Upper lobe of left lung (tissue), 6 donors: ENCODE results near the gene UNCX. TPM values are rescaled to one million over a fixed set of nuclear protein-coding genes. Genes with fewer than 3 reads are reported as not detected.
"Not testable (repeated sequence)": the region's sequence is repeated elsewhere in the genome, so short reads cannot be mapped to it uniquely, and the experiment has no call there.

Experiments used
- ATAC-seq, 2 donors: fragments of 200-7000 bp; cut with Tn5 transposase; one replicate each; pipeline ENCODE4 v1.9.1; 2022; ENCODE audit warnings: mild to moderate bottlenecking in 2 of 2, moderate library complexity in 2 of 2; ENCODE audit not compliant: low FRiP score in 2 of 2
- DNase-seq, 2 donors: peaks; one replicate each; pipeline ENCODE4 v3.0.0-alpha.2; 2019 to 2020
- H3K27ac ChIP-seq, 4 donors: fragments of 200-600 bp; sonication (generic); one replicate each; pipeline ENCODE4 v1.5.1; 2016 to 2019
- H3K27me3 ChIP-seq, 4 donors: fragments of 200-600 bp; sonication (generic); one replicate each; pipeline ENCODE4 v1.5.1; 2017 to 2019
- H3K36me3 ChIP-seq, 4 donors: fragments of 200-600 bp; sonication (generic); one replicate each; pipeline ENCODE4 v1.5.1; 2016 to 2019
- H3K4me1 ChIP-seq, 4 donors: fragments of 200-600 bp; sonication (generic); one replicate each; pipeline ENCODE4 v1.5.1; 2018 to 2019
- H3K4me3 ChIP-seq, 4 donors: fragments of 200-600 bp; sonication (generic); one replicate each; pipeline ENCODE4 v1.5.1; 2017 to 2019; ENCODE audit warnings: mild to moderate bottlenecking in 2 of 4, moderate library complexity in 1 of 4
- H3K9me3 ChIP-seq, 4 donors: fragments of 200-600 bp; sonication (generic); one replicate each; pipeline ENCODE4 v1.5.1; 2018 to 2019
- CTCF ChIP-seq, 6 experiments: fragments of 450-650 bp in 4 of 6; fragments of 200-600 bp in 2 of 6; sonication (generic) in 2 of 6; IDR thresholded peaks; one replicate each; pipeline ENCODE4 v1.5.1; 2016 to 2019; ENCODE audit warnings: antibody characterized with exemption in 6 of 6
- EP300 ChIP-seq, 4 donors: sonication (generic); formaldehyde crosslinking; IDR thresholded peaks; one replicate each; pipeline ENCODE4 v1.5.1; 2017; ENCODE audit warnings: antibody characterized with exemption in 4 of 4, control low read depth in 2 of 4
- POLR2A ChIP-seq, 4 donors: fragments of 450-650 bp; IDR thresholded peaks; one replicate each; pipeline ENCODE4 v1.5.1; 2016 to 2017; ENCODE audit warnings: antibody characterized with exemption in 4 of 4, mild to moderate bottlenecking in 2 of 4
- POLR2AphosphoS5 ChIP-seq, 2 donors: sonication (generic); formaldehyde crosslinking; IDR thresholded peaks; one replicate each; pipeline ENCODE4 v1.5.1; 2017; ENCODE audit warnings: antibody characterized with exemption in 2 of 2
- WGBS, 2 donors: methylation state at CpG; one replicate each; pipeline ENCODE4 v1.1.5; 2017 to 2018; 5-methylcytosine and 5-hydroxymethylcytosine counted together
- total RNA-seq, 6 donors: library from RNA; depleted of rRNA in 4 of 6; stranded (reverse); fragments of >200 nt in 4 of 6; gene quantifications; one replicate each; pipeline versions ENCODE4 v1.1.0 to v1.2.1, GENCODE V29; 2016 to 2021
- donor health status: DM: no; HTN: no; CAD: no; lungs with moderate emphysema.
- donor health status: DM: no; HTN: yes; CAD: no; lungs with severe emphysema.

UNCX gene
- total RNA-seq, 6 donors from 2014 or later: not detected

- H3K27ac ChIP-seq: no peak overlapping the region
- DNase-seq (peak; percentile 47 to 83), ATAC-seq (peak; percentile 42 to 54)
- TF ChIP-seq POLR2AphosphoS5 (IDR thresholded peaks at IDR 0.05): no peak
- TF ChIP-seq CTCF (IDR thresholded peaks at IDR 0.05): peak in 3 of 6 experiments; percentile 30 to 60 (median 47)
- no peaks in the 10 kb centered on the region for H3K27me3 ChIP-seq
- no peak overlapping the region for H3K4me3 ChIP-seq
- no peaks in the 10 kb centered on the region for H3K9me3 ChIP-seq
- WGBS, 2 donors: 32% methylated on average over 15 to 34 of the region's 36 CpGs
- no peaks in the 10 kb centered on the region for H3K36me3 ChIP-seq
- peaks cover 0 to 7% (median 3%) of the 10 kb centered on the region in 4 donors for H3K4me1 ChIP-seq
These were observed 38.9 kb upstream of the UNCX start for GRCh38 chr7:1193593-1194424.

- no CpG with 5 or more reads among the region's 4 CpGs for WGBS, 2 donors
- not testable (repeated sequence) for H3K36me3 ChIP-seq, ATAC-seq, H3K27ac ChIP-seq, H3K4me3 ChIP-seq, H3K9me3 ChIP-seq, H3K27me3 ChIP-seq, DNase-seq
- H3K4me1 ChIP-seq: peaks cover 0 to 10% (median 3%) of the 10 kb centered on the region in 4 donors
These were observed 36.2 kb upstream of the UNCX start for GRCh38 chr7:1196441-1196840.

GRCh38 chr7:1196950-1197349 lies 35.7 kb upstream of the UNCX start:
- Histone ChIP-seq H3K27me3 (no peaks in the 10 kb centered on the region), H3K27ac (no peak overlapping the region), H3K9me3 (no peaks in the 10 kb centered on the region), H3K4me3 (no peak overlapping the region), H3K36me3 (no peaks in the 10 kb centered on the region), H3K4me1 (peaks cover 0 to 10% (median 3%) of the 10 kb centered on the region in 4 donors)
- ATAC-seq (no peak), DNase-seq (no peak)
- TF ChIP-seq EP300 (IDR thresholded peaks at IDR 0.05) (no peak), POLR2AphosphoS5 (IDR thresholded peaks at IDR 0.05) (no peak), POLR2A (IDR thresholded peaks at IDR 0.05) (no peak), CTCF (IDR thresholded peaks at IDR 0.05) (no peak)
- WGBS, 2 donors: 86 to 99% methylated on average over 6 of the region's 6 CpGs

- no peaks in the 10 kb centered on the region for H3K36me3 ChIP-seq
- H3K27ac ChIP-seq: no peak overlapping the region
- DNase-seq (peak in 1 of 2 donors; percentile 51), ATAC-seq (no peak)
- H3K4me3 ChIP-seq: no peak overlapping the region
- TF ChIP-seq CTCF (IDR thresholded peaks at IDR 0.05) (no peak), POLR2A (IDR thresholded peaks at IDR 0.05) (no peak), EP300 (IDR thresholded peaks at IDR 0.05) (no peak), POLR2AphosphoS5 (IDR thresholded peaks at IDR 0.05) (no peak)
- no peaks in the 10 kb centered on the region for H3K27me3 ChIP-seq
- peaks cover 0 to 3% (median 0%) of the 10 kb centered on the region in 4 donors for H3K4me1 ChIP-seq
- no peaks in the 10 kb centered on the region for H3K9me3 ChIP-seq
- 52 to 59% methylated on average over 15 of the region's 15 CpGs for WGBS, 2 donors
These were observed 34.6 kb upstream of the UNCX start for GRCh38 chr7:1197997-1198625.

GRCh38 chr7:1200045-1200444 lies 32.6 kb upstream of the UNCX start:
- ATAC-seq (no peak), DNase-seq (peak in 1 of 2 donors; percentile 73)
- no peaks in the 10 kb centered on the region for H3K27me3 ChIP-seq
- no peaks in the 10 kb centered on the region for H3K36me3 ChIP-seq
- TF ChIP-seq POLR2A (IDR thresholded peaks at IDR 0.05): no peak
- TF ChIP-seq EP300 (IDR thresholded peaks at IDR 0.05): no peak
- no peak for TF ChIP-seq CTCF (IDR thresholded peaks at IDR 0.05)
- no peak for TF ChIP-seq POLR2AphosphoS5 (IDR thresholded peaks at IDR 0.05)
- H3K9me3 ChIP-seq: no peaks in the 10 kb centered on the region
- no peak overlapping the region for H3K27ac ChIP-seq
- H3K4me1 ChIP-seq: peaks cover 0 to 3% (median 0%) of the 10 kb centered on the region in 4 donors
- WGBS, 2 donors: 43 to 49% methylated on average over 12 to 14 of the region's 19 CpGs
- H3K4me3 ChIP-seq: no peak overlapping the region
